HG02610 (cell line): ENCODE measurements around the gene GRIN2A.

ENCODE experiments used
- ATAC-seq: cut with Tn5 transposase; IDR thresholded peaks from one replicate; pipeline ENCODE4 v1.9.1; 2021; ENCODE audit warnings: mild to moderate bottlenecking, moderate library complexity; ENCODE audit not compliant: unreplicated experiment

GRIN2A gene

DNA sequence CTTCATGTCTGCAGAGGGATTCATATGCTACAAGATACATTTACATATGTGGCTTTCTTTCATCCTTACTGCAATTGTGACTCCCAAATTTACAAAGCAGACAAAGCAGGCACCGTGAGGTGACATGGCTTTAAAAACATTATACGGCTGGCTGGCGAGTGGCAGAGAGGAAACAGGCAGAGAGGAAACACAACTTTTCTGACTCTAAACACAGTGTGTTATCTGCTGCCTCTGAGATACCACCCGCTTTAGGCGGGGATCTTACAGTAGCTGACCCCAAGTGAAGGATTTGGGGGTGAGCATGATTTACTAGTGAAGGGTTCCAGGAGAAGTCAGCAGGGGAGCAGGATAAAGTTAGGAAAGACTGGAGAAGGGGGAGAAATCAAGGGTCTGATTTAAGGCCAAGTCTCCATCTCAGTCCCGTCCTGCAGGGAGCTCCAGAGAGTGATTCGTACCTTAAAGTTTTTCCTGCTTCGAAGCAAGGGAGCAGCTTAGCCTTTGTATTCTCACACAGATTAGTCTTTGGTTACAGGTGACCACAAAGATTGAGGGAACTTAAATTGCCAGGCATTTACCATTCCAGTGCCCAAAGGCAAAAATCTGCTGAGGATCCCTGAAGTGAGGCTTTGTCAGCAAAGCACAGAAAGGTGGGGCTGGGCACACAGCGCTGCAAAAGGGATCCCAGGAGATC, 355.0 kb downstream of the GRIN2A start:
- ATAC-seq: no peak

GRCh38 chr16:9826656-9827055, 355.6 kb downstream of the GRIN2A start:
- no peak for ATAC-seq

DNA sequence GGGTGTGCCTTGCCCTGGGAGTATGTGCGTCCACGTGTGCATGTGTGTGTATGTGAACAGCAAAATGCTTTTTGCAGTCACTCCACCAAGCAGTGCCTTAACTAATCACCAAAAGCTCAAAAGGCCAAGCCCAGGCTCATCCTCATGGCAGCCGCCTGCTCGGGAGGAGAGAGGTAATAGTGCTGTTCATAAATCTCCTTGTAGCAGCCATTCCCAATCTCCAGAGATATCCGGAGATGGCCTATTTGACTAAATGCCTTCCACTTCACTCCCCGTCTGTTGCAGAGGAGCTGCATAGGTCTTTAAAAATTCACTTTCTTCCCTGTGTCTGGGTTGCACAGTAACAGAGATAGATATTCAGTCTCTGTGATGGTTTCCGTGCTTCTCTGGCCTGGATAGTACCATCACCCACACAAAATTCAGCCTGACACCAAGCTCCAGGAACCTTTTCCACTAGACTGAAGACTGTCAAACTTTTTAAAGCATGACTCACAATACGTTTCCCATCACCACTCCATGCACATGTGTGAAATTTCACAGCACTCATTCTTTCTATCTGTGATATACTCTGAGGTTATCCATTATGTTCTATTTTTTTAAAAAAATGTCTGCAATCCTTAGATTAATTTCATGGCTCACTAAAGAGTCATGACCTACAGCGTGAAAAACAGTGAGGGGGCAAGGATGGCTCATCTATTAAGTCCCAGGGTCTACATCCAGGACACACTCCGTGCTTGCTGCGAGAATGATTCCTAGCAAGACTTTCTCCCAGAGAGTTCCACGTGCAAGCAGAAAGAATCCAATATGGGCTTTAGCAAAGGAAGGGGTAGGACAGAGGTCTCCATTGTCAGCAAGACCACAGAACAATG, 357.8 kb downstream of the GRIN2A start:
- no peak for ATAC-seq

- no peak for ATAC-seq
Measured at GRCh38 chr16:9823510-9823909, 358.7 kb downstream of the GRIN2A start.

GRCh38 chr16:9821970-9822369, 360.3 kb downstream of the GRIN2A start:
- ATAC-seq: no peak

- ATAC-seq: no peak
Measured at GRCh38 chr16:9821331-9821730, 360.9 kb downstream of the GRIN2A start.

- ATAC-seq: no peak
Measured at GRCh38 chr16:9820476-9821246, 361.6 kb downstream of the GRIN2A start.

DNA sequence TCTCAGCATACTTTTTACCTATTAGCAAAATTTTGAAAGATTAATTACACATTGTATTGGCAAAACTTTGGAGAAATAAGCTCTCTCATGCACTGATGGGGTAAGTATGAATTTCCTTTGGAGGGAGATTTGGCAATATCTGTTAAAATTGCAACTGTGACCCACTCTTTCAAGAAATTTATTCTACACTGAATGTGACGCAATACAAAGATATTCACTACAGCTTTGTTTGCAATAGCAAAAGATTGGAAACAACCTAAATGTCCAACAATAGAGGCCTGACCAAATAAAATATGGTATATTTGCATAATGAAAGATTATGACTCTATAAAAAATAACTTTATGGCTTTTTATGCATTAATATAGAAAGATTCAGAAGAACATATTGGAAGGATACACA, 363.5 kb downstream of the GRIN2A start:
- ATAC-seq: no peak

- ATAC-seq: no peak
Measured at GRCh38 chr16:9817586-9817985, 364.6 kb downstream of the GRIN2A start.

DNA sequence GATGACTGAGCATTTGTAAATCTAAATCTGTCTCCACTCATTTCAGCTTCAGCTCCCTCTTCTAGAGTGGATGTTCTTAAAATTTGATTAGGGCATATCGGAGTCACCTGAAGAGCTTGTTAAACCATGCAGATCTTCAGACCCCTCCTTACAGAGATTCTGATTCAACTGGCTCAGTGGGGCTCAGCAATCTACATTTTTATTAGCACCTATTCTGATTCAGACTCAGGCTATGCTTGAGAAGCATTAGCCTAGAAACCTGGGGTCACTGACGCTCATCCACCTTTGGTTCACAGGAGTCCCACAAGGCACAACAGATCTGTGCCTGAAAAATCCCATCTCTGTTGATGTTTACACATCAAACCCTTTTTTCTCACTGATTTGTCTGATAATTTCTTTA, 365.6 kb downstream of the GRIN2A start:
- no peak for ATAC-seq

DNA sequence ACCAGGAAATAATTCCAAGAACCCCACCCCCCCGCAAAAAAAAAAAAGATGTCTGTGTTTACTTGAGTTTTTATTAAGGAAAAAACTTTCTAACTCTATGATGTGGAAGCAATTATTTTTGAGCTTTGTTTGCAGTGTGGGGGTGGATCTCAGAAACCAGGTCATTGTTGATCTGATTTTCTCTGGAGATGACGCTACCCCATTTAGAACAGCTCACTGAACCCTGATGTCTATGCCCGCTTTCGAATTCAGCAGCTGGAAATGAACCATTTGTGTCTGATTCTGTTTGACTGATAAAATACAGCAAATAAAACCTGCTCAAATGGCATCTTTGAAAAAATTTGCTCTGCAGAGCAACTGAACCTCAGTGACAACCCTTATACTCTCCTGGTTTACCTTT, 368.6 kb downstream of the GRIN2A start:
- ATAC-seq: no peak

- no peak for ATAC-seq
Measured at GRCh38 chr16:9808210-9808609, 374.0 kb downstream of the GRIN2A start.

DNA sequence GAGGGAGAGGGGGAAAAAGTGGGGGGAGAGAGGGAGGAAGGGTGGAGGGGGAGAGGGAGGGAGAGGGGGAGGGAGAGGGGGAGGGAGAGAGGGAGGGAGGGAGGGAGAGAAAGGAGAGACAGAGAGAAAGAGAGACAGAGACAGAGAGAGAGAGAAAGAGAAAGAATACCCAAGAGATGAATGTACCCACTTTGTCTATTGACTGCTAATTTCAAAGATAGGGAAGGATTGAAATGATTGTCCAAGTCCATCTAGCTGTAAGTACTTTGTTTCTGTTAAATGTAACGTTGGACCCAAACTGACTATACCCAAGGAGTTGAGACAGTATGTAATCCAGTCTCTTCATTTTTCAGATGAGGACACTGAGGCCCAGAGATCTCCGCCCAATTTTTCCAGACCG, 374.9 kb downstream of the GRIN2A start:
- no peak for ATAC-seq

- no peak for ATAC-seq
Measured at GRCh38 chr16:9805109-9805508, 377.1 kb downstream of the GRIN2A start.

DNA sequence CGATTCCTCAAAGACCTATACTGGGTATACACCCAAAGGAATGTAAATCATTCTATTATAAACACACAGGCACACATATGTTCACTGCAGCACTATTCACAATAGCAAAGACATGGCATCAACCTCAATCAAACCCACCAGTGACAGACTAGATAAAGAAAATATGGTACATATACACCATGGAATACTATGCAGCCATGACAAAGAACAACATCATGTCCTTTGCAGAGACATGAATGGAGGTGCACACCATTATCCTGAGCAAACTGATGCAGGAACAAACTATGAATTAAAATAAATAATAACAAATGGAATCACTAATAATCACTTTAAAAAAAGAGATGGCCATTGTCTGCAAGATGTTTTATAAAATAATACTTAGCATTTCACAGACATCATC, 380.1 kb downstream of the GRIN2A start:
- no peak for ATAC-seq

DNA sequence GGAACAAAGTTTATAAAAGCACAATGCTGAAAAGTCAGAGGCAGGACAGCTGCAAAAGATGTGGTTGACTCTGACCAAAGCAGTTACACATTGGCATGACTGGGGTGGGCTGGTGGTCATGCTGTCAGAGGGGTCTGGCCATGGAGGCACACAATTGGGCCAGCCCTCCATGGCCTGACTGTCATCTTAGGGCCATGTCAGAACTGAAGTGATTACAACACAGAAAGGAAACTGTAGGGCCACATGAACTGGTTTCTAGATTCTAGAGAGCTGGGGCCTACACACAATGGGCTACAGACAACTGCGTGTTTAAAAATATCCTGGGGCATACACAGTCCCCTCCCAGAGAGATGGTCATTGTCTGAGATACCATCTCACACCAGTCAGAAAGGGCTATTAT, 380.6 kb downstream of the GRIN2A start:
- ATAC-seq: no peak

- ATAC-seq: no peak
Measured at GRCh38 chr16:9800186-9800738, 382.0 kb downstream of the GRIN2A start.

GRCh38 chr16:9798952-9799580, 383.2 kb downstream of the GRIN2A start:
- ATAC-seq: no peak

DNA sequence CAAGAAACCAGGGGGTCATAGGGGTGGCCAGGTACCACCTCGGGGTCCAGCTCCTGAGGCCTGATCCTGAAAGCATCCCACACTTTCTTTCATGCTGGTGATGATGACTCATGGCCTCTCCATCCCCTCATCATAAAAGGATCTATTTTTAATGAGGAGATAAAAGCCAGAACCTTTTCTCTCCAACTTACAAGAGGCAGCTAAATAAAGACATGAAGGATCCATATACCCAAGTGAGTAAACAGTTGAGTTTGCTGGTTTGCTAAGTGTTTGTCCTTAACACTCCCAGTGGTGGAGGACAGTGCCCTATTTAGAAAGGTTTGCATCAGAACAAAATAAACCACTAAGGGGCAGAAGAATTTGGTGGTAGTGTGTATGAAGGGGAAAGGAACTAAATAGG, 383.8 kb downstream of the GRIN2A start:
- no peak for ATAC-seq

GRCh38 chr16:9797306-9797705, 384.9 kb downstream of the GRIN2A start:
- no peak for ATAC-seq

- ATAC-seq: no peak
Measured at GRCh38 chr16:9793623-9794022, 388.6 kb downstream of the GRIN2A start.
